ENCODE results near the gene ARL9.

Gene ARL9

DNA sequence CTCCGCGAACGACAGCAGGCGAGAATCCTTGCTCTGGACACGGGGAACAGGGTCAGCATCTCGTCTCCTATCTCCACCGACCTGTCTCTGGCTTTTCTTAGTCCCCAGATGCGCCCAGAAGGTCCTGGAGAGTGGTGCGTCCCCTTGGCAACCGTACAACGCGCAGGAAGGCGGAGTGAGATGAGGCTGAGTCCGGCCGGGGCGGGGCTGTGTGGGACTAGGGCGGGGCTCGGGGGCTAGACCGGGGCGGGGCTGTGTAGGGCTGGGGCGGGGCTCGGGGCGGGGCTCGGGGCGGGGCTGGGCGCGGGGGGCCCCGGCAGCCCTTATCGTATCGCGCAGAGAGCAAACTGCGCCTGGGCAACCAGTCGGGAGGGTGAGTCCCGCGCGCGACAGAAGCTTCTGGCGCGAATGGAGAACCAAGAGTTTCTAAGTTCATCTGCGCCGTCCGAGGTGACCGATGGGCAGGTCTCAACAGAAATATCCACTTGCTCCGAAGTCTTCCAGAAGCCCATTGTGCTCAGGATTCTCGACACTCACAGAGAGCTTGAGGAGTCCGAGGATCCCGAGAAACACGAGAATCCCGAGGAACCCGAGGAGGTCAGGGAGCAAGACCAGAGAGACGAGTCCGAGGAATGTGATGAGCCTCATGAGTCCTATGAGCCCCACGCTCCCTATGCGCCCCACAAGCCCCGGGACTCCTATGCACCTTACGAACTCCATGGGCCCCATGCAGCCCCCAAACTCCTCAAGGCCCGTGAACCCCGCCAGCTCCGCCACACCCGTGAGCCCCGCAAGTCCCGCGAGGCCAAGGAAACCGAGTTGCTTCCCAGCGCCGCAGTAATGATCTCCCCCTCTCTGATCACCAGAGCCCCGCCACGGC lies 24.9 kb downstream of the ARL9 start:
- Histone ChIP-seq H3K4me3 (ENCODE audit: low read depth, low read length) (peak overlapping the region; percentile 48), H3K27ac (ENCODE audit: extremely low read depth, low read depth, low read length) (no peak overlapping the region), H3K4me1 (ENCODE audit: control insufficient read depth, insufficient read depth, low read length) (no peaks in the 10 kb centered on the region), H3K36me3 (ENCODE audit: control insufficient read depth in 2 of 2, insufficient read depth in 1 of 2, low read length in 2 of 2) (no peaks in the 10 kb centered on the region), H3K9me3 (ENCODE audit: control insufficient read depth, insufficient read depth, low read depth, low read length) (no peaks in the 10 kb centered on the region)
- ChIA-PET POLR2A (no interaction called here), CTCF (interaction anchor here (0.7 to 0.9 kb wide), 2 partner anchors 14 to 312 kb away, joined by 3 to 5 read pairs; no protein-coding TSS in a partner anchor)
- no peak for TF ChIP-seq HOXA7 (CRISPR knock-in tag; IDR thresholded peaks at IDR 0.05; ENCODE audit: borderline replicate concordance)
- TF ChIP-seq, protein P1, sequence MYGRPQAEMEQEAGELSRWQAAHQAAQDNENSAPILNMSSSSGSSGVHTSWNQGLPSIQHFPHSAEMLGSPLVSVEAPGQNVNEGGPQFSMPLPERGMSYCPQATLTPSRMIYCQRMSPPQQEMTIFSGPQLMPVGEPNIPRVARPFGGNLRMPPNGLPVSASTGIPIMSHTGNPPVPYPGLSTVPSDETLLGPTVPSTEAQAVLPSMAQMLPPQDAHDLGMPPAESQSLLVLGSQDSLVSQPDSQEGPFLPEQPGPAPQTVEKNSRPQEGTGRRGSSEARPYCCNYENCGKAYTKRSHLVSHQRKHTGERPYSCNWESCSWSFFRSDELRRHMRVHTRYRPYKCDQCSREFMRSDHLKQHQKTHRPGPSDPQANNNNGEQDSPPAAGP (tag by site-specific recombination; IDR thresholded peaks at IDR 0.05), result no peak
- no peak; the same call in 1 of the 2 replicates for TF ChIP-seq ZNF76 (tag by site-specific recombination; IDR thresholded peaks at IDR 0.05; ENCODE audit: borderline replicate concordance, low read depth)
- TF ChIP-seq ZNF560 (tag by site-specific recombination; IDR thresholded peaks at IDR 0.05; ENCODE audit: borderline replicate concordance), result no peak
- peak; percentile 31; the same call in 1 of the 2 replicates for TF ChIP-seq SP2 (tag by site-specific recombination; IDR thresholded peaks at IDR 0.05)
- no peak for TF ChIP-seq ZNF658 (tag by site-specific recombination; IDR thresholded peaks at IDR 0.05)
- TF ChIP-seq KLF1 (tag by site-specific recombination; IDR thresholded peaks at IDR 0.05), result no peak
- TF ChIP-seq ZNF391 (tag by site-specific recombination; IDR thresholded peaks at IDR 0.05; ENCODE audit: borderline replicate concordance, low read depth), result no peak
- TF ChIP-seq ZNF704 (tag by site-specific recombination; IDR thresholded peaks at IDR 0.05), result no peak
- TF ChIP-seq ZNF768 (tag by site-specific recombination; IDR thresholded peaks at IDR 0.05), result no peak
- TF ChIP-seq SETDB1 (IDR thresholded peaks at IDR 0.05; ENCODE audit: insufficient read length, low read length), result no peak
- TF ChIP-seq PRDM1 (tag by site-specific recombination; IDR thresholded peaks at IDR 0.05), result no peak
- 0 out of 2 replicates have a peak, but pooled peaks have one; percentile 16 for TF ChIP-seq ZBTB48 (tag by site-specific recombination; IDR thresholded peaks at IDR 0.05)
- TF ChIP-seq ZNF274 (IDR thresholded peaks at IDR 0.05; ENCODE audit: low read length), result no peak
- no peak for TF ChIP-seq ZNF274 (tag by site-specific recombination; IDR thresholded peaks at IDR 0.05; ENCODE audit: borderline replicate concordance)
- no peak for TF ChIP-seq ZNF580 (tag by site-specific recombination; IDR thresholded peaks at IDR 0.05)
- TF ChIP-seq ZNF354C (tag by site-specific recombination; IDR thresholded peaks at IDR 0.05; ENCODE audit: borderline replicate concordance, low read depth), result no peak
- TF ChIP-seq REST (tag by site-specific recombination; IDR thresholded peaks at IDR 0.05), result 0 out of 2 replicates have a peak, but pooled peaks have one; percentile 14
- TF ChIP-seq, protein P2, sequence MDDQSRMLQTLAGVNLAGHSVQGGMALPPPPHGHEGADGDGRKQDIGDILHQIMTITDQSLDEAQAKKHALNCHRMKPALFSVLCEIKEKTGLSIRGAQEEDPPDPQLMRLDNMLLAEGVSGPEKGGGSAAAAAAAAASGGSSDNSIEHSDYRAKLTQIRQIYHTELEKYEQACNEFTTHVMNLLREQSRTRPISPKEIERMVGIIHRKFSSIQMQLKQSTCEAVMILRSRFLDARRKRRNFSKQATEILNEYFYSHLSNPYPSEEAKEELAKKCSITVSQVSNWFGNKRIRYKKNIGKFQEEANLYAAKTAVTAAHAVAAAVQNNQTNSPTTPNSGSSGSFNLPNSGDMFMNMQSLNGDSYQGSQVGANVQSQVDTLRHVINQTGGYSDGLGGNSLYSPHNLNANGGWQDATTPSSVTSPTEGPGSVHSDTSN (CRISPR knock-in tag; IDR thresholded peaks at IDR 0.05), result no peak
- no peak for TF ChIP-seq ZNF558 (tag by site-specific recombination; IDR thresholded peaks at IDR 0.05)
- no peak for TF ChIP-seq ZNF37A (tag by site-specific recombination; IDR thresholded peaks at IDR 0.05)
- no peak for TF ChIP-seq ZNF211 (tag by site-specific recombination; IDR thresholded peaks at IDR 0.05; ENCODE audit: low read depth)
- no peak for TF ChIP-seq ZNF792 (tag by site-specific recombination; IDR thresholded peaks at IDR 0.05)
- no peak for TF ChIP-seq ZNF449 (tag by site-specific recombination; IDR thresholded peaks at IDR 0.05)
- TF ChIP-seq SP3 (tag by site-specific recombination; IDR thresholded peaks at IDR 0.05), result peak; percentile 38; the same call in 1 of the 2 replicates
- no peak for TF ChIP-seq IKZF3 (tag by site-specific recombination; IDR thresholded peaks at IDR 0.05)
- no peak for TF ChIP-seq ZNF701 (tag by site-specific recombination; IDR thresholded peaks at IDR 0.05)
- TF ChIP-seq ZNF548 (tag by site-specific recombination; IDR thresholded peaks at IDR 0.05), result no peak
- no peak for TF ChIP-seq ZNF571 (tag by site-specific recombination; IDR thresholded peaks at IDR 0.05)
- peak; percentile 90 for TF ChIP-seq ZBTB17 (tag by site-specific recombination; IDR thresholded peaks at IDR 0.05)

Measured in HEK293 (cell line).